B cell (primary cell): Measurements from ENCODE around the gene SUGCT. TPM values are rescaled to one million over a fixed set of nuclear protein-coding genes. Genes with fewer than 3 reads are reported as not detected.

ENCODE experiments used
- ATAC-seq: fragments of 200-7000 bp; cut with Tn5 transposase; one replicate; pipeline ENCODE4 v1.10.0; 2021; ENCODE audit warnings: low read depth, mild to moderate bottlenecking, moderate number of reproducible peaks, moderate library complexity
- CTCF ChIA-PET: fragments of 350-600 bp; sonication (Branson Sonifier 250); formaldehyde crosslinking; loops from one replicate; lab custom pipeline; 2021; ENCODE audit warnings: antibody characterized with exemption, inconsistent platforms; lab: Charles Lee
- POLR2A ChIA-PET: fragments of 350-600 bp; sonication (Branson Sonifier 250); formaldehyde crosslinking; loops from one replicate; lab custom pipeline; 2021; ENCODE audit warnings: antibody characterized with exemption; lab: Charles Lee
- DNase-seq: peaks from one replicate; pipeline ENCODE4 v3.0.0; 2013
- H2AFZ ChIP-seq: 2 replicates; pipeline ENCODE4 v1.6.1; 2012; ENCODE audit warnings: mild to moderate bottlenecking, low read depth, low read length; ENCODE audit not compliant: insufficient read depth, poor library complexity, severe bottlenecking
- H3K27ac ChIP-seq, 2 donors: 1 replicate in 1 of 2; 2 replicates in 1 of 2; pipeline ENCODE4 v1.5.1; 2012 to 2013; ENCODE audit warnings: low read length in 2 of 2, mild to moderate bottlenecking in 2 of 2, moderate library complexity in 1 of 2
- H3K27me3 ChIP-seq, 4 experiments: fragments of 200-600 bp in 1 of 4; sonication (generic) in 1 of 4; replicated peaks in 1 of 4; 1 replicate in 2 of 4; 2 replicates in 2 of 4; pipeline versions ENCODE4 v1.6.1 to v1.7.0; 2013 to 2016; ENCODE audit warnings: low read length in 3 of 4, mild to moderate bottlenecking in 2 of 4, mixed read lengths in 1 of 4, moderate library complexity in 1 of 4; ENCODE audit not compliant: insufficient read depth in 4 of 4, control insufficient read depth in 3 of 4; ENCODE audit errors: control extremely low read depth in 1 of 4
- H3K36me3 ChIP-seq, 2 experiments: replicated peaks in 1 of 2; 1 replicate in 1 of 2; 2 replicates in 1 of 2; pipeline versions ENCODE4 v1.6.1 to v1.7.1; 2013; ENCODE audit warnings: low read length in 1 of 2; ENCODE audit not compliant: insufficient read depth in 2 of 2, control insufficient read depth in 1 of 2; ENCODE audit errors: control extremely low read depth in 1 of 2, extremely low read depth in 1 of 2
- H3K4me1 ChIP-seq, 2 donors: fragments of 200-600 bp in 1 of 2; sonication (generic) in 1 of 2; 1 replicate in 1 of 2; 2 replicates in 1 of 2; pipeline versions ENCODE4 v1.5.1 to v1.6.1; 2013 to 2017; ENCODE audit warnings: low read length in 2 of 2; ENCODE audit not compliant: control insufficient read depth in 2 of 2, insufficient read depth in 2 of 2
- H3K4me2 ChIP-seq: replicated peaks from 2 replicates; pipeline ENCODE3; 2012; ENCODE audit warnings: mild to moderate bottlenecking, low read depth, low read length; ENCODE audit not compliant: poor library complexity, severe bottlenecking
- H3K4me3 ChIP-seq, 5 experiments: fragments of 200-600 bp in 1 of 5; sonication (generic) in 1 of 5; 1 replicate in 3 of 5; 2 replicates in 2 of 5; pipeline versions ENCODE4 v1.5.1 to v1.7.0; 2011 to 2016; ENCODE audit warnings: low read length in 4 of 5, mild to moderate bottlenecking in 4 of 5, low read depth in 2 of 5, control low read depth in 1 of 5, moderate library complexity in 1 of 5; ENCODE audit not compliant: insufficient read depth in 1 of 5; ENCODE audit errors: control extremely low read depth in 1 of 5, extremely low read depth in 1 of 5
- H3K79me2 ChIP-seq: fragments of 200-600 bp; sonication (generic); one replicate; pipeline ENCODE4 v1.6.0; 2016; ENCODE audit warnings: low read length; ENCODE audit not compliant: control insufficient read depth, insufficient read depth
- H3K9ac ChIP-seq: fragments of 200-600 bp; sonication (generic); 2 replicates; pipeline ENCODE4 v1.6.1; 2017; ENCODE audit warnings: mild to moderate bottlenecking, low read length, moderate library complexity
- H3K9me3 ChIP-seq, 3 donors: one replicate each; pipeline versions ENCODE4 v1.6.1 to v1.7.1; 2013; ENCODE audit warnings: low read length in 2 of 3; ENCODE audit not compliant: control insufficient read depth in 2 of 3, insufficient read depth in 1 of 3; ENCODE audit errors: control extremely low read depth in 1 of 3
- H4K20me1 ChIP-seq: 2 replicates; pipeline ENCODE4 v1.6.0; 2012; ENCODE audit warnings: mild to moderate bottlenecking, low read length; ENCODE audit not compliant: insufficient read depth, control insufficient read depth, poor library complexity, severe bottlenecking
- H3K27ac Mint-ChIP-seq: one replicate; pipeline ENCODE4 v1.8.0; 2021; ENCODE audit warnings: mixed read lengths
- H3K27me3 Mint-ChIP-seq: one replicate; pipeline ENCODE4 v1.8.0; 2021; ENCODE audit warnings: mixed read lengths
- H3K4me1 Mint-ChIP-seq: one replicate; pipeline ENCODE4 v1.8.0; 2021; ENCODE audit warnings: mixed read lengths
- H3K4me3 Mint-ChIP-seq: one replicate; pipeline ENCODE4 v1.8.0; 2021; ENCODE audit warnings: mixed read lengths
- H3K9me3 Mint-ChIP-seq: one replicate; pipeline ENCODE4 v1.8.0; 2022; ENCODE audit warnings: mixed read lengths; ENCODE audit not compliant: insufficient read depth
- CTCF ChIP-seq: fragments of 200-600 bp; IDR thresholded peaks from one replicate; pipeline ENCODE4 v1.8.0; 2022; ENCODE audit warnings: antibody characterized with exemption, mild to moderate bottlenecking
- EZH2 ChIP-seq: IDR thresholded peaks from 2 replicates; pipeline ENCODE4 v1.6.1; 2012; ENCODE audit warnings: borderline replicate concordance, low read depth, mild to moderate bottlenecking, moderate library complexity, low read length; ENCODE audit not compliant: insufficient read depth, poor library complexity, severe bottlenecking
- WGBS: methylation state at CpG from one replicate; pipeline ENCODE4 v1.1.5; 2013; ENCODE audit warnings: missing lambda C conversion rate; ENCODE audit not compliant: insufficient coverage; 5-methylcytosine and 5-hydroxymethylcytosine counted together
- intact Hi-C: fragments of 100-400 bp; cut with micrococcal nuclease; formaldehyde crosslinking; loops from one replicate; pipeline ENCODE4 v1.10.0; 2022
- polyA plus RNA-seq: library from polyadenylated mRNA; depleted of rRNA; stranded (reverse); fragments of >200 nt; gene quantifications from 2 replicates; pipeline ENCODE4 v1.2.3, GENCODE V29; 2012
- total RNA-seq, 2 donors: library from RNA; stranded (reverse); fragments of 120-200 nt in 1 of 2; gene quantifications; 1 replicate in 1 of 2; 2 replicates in 1 of 2; pipeline versions ENCODE4 v1.2.3 to v1.2.4, GENCODE V29; 2013 to 2022

Gene SUGCT
- total and polyA plus RNA-seq, 2 donors (not counting 1 experiment from before 2014, with no cell fraction given) = 0.19 to 0.86 TPM

GRCh38 chr7:40483630-40484029 is 348.8 kb downstream of the SUGCT start:
- Mint-ChIP-seq H3K4me3 (no peak overlapping the region), H3K27ac (no peak overlapping the region), H3K27me3 (no peaks in the 10 kb centered on the region), H3K4me1 (no peaks in the 10 kb centered on the region), H3K9me3 (no peaks in the 10 kb centered on the region)
- Histone ChIP-seq H4K20me1 (no peaks in the 10 kb centered on the region), H3K27ac (no peak overlapping the region), H3K9ac (no peak overlapping the region), H3K9me3 (no peaks in the 10 kb centered on the region), H2AFZ (no peak overlapping the region), H3K4me2 (no peak overlapping the region), H3K27me3 (no peaks in the 10 kb centered on the region), H3K4me3 (no peak overlapping the region), H3K4me1 (no peaks in the 10 kb centered on the region), H3K79me2 (no peaks in the 10 kb centered on the region), H3K36me3 (no peaks in the 10 kb centered on the region)
- ATAC-seq = no peak
- intact Hi-C loops = no loop called here
- CTCF ChIA-PET = no interaction called here
- POLR2A ChIA-PET = no interaction called here
- no CpG with 5 or more reads among the region's 1 CpG for WGBS
- DNase-seq = no peak
- TF ChIP-seq EZH2 (no peak), CTCF (no peak)

GRCh38 chr7:40489844-40490602 is 355.2 kb downstream of the SUGCT start:
- intact Hi-C loops = no loop called here
- TF ChIP-seq EZH2 = no peak
- no peak for TF ChIP-seq CTCF
- no peak overlapping the region for H3K4me3 Mint-ChIP-seq
- H3K27ac Mint-ChIP-seq = no peak overlapping the region
- no peaks in the 10 kb centered on the region for H3K27me3 ChIP-seq
- H3K27ac ChIP-seq = no peak overlapping the region
- no peaks in the 10 kb centered on the region for H3K36me3 ChIP-seq
- H3K4me1 Mint-ChIP-seq = no peaks in the 10 kb centered on the region
- H3K4me3 ChIP-seq = no peak overlapping the region
- no peaks in the 10 kb centered on the region for H4K20me1 ChIP-seq
- 91% methylated on average over 1 of the region's 2 CpGs for WGBS
- CTCF ChIA-PET = no interaction called here
- H3K9me3 Mint-ChIP-seq = no peaks in the 10 kb centered on the region
- H2AFZ ChIP-seq = no peak overlapping the region
- H3K4me1 ChIP-seq = no peaks in the 10 kb centered on the region
- H3K79me2 ChIP-seq = no peaks in the 10 kb centered on the region
- no peak overlapping the region for H3K9ac ChIP-seq
- H3K27me3 Mint-ChIP-seq = no peaks in the 10 kb centered on the region
- POLR2A ChIA-PET = no interaction called here
- DNase-seq (no peak), ATAC-seq (no peak)
- no peaks in the 10 kb centered on the region for H3K9me3 ChIP-seq
- H3K4me2 ChIP-seq = no peak overlapping the region
